GM19324 (cell line): ENCODE data around the gene DISC1.

Source experiments
- ATAC-seq: cut with Tn5 transposase; IDR thresholded peaks from one replicate; pipeline ENCODE4 v1.9.1; 2021; ENCODE audit warnings: mild to moderate bottlenecking, moderate library complexity; ENCODE audit not compliant: unreplicated experiment, low FRiP score

Gene DISC1

GRCh38 chr1:231971397-231972110 is 345.0 kb downstream of the DISC1 start:
- no peak for ATAC-seq

GRCh38 chr1:231972111-231972445 is 345.5 kb downstream of the DISC1 start:
- no peak for ATAC-seq

- ATAC-seq = no peak
Observed at GRCh38 chr1:231973830-231974229, 347.2 kb downstream of the DISC1 start.

- no peak for ATAC-seq
Observed at GRCh38 chr1:231976231-231976630, 349.6 kb downstream of the DISC1 start.

- ATAC-seq = no peak
Observed at GRCh38 chr1:231981675-231982074, 355.1 kb downstream of the DISC1 start.

GRCh38 chr1:231982871-231983587 is 356.4 kb downstream of the DISC1 start:
- ATAC-seq = no peak

- no peak for ATAC-seq
Observed at GRCh38 chr1:231983588-231984193, 357.1 kb downstream of the DISC1 start.

- no peak for ATAC-seq
Observed at GRCh38 chr1:231985296-231986023, 358.9 kb downstream of the DISC1 start.

- no peak for ATAC-seq
Observed at GRCh38 chr1:231986631-231987336, 360.2 kb downstream of the DISC1 start.

- ATAC-seq = no peak
Observed at GRCh38 chr1:231990388-231990787, 363.8 kb downstream of the DISC1 start.

- ATAC-seq = no peak
Observed at GRCh38 chr1:231991231-231991630, 364.6 kb downstream of the DISC1 start.

GRCh38 chr1:231993968-231994455 is 367.4 kb downstream of the DISC1 start:
- ATAC-seq = no peak

- no peak for ATAC-seq
Observed at GRCh38 chr1:231998791-231999190, 372.2 kb downstream of the DISC1 start.

- ATAC-seq = no peak
Observed at GRCh38 chr1:232005300-232005699, 378.7 kb downstream of the DISC1 start.

GRCh38 chr1:232009741-232010140 is 383.2 kb downstream of the DISC1 start:
- no peak for ATAC-seq

GRCh38 chr1:232011961-232012360 is 385.4 kb downstream of the DISC1 start:
- no peak for ATAC-seq

- no peak for ATAC-seq
Observed at GRCh38 chr1:232012773-232013386, 386.3 kb downstream of the DISC1 start.

- no peak for ATAC-seq
Observed at GRCh38 chr1:232014941-232015340, 388.4 kb downstream of the DISC1 start.

GRCh38 chr1:232016616-232017015 is 390.0 kb downstream of the DISC1 start:
- ATAC-seq = no peak

- ATAC-seq = no peak
Observed at GRCh38 chr1:232017057-232017456, 390.5 kb downstream of the DISC1 start.
